ENCODE measurements around the gene PROC.

Gene PROC

DNA sequence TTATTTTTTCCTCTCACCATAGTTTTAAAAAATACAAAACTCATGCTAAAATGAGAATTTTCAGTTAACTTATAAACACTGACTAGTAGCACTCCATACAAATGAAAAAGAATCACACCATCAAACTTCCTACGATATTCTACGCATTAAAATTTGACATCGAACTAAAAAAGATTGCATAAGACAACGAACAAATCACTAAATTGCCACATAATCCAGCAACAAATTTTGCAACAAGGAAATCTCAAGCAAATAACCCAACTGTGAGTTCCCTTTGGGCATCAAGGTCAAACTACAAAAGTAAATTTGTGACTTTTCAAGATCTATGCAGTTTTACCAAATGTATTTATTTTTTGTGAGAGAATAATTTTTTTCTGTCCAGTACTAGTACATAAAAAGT, 32.0 kb upstream of the PROC start:
- Histone ChIP-seq H3K4me1 (ENCODE audit: control insufficient read depth, insufficient read depth, low read length) (peaks cover 24% of the 10 kb centered on the region), H3K27ac (ENCODE audit: extremely low read depth, low read depth, low read length) (no peak overlapping the region), H3K36me3 (ENCODE audit: control insufficient read depth in 2 of 2, insufficient read depth in 1 of 2, low read length in 2 of 2) (no peaks in the 10 kb centered on the region), H3K9me3 (ENCODE audit: control insufficient read depth, insufficient read depth, low read depth, low read length) (no peaks in the 10 kb centered on the region), H3K4me3 (ENCODE audit: low read depth, low read length) (peak overlapping the region; percentile 92)
- ChIA-PET POLR2A (interaction anchor here (0.9 kb wide), 1 partner anchor 92 kb away, joined by 4 read pairs; the partner anchor contains the start of gene ERCC3), CTCF (interaction anchor here (0.6 to 2.0 kb wide), 4 partner anchors 9 to 37 kb away, joined by 3 to 11 read pairs (median 4); no protein-coding TSS in a partner anchor)
- TF ChIP-seq, protein P1, sequence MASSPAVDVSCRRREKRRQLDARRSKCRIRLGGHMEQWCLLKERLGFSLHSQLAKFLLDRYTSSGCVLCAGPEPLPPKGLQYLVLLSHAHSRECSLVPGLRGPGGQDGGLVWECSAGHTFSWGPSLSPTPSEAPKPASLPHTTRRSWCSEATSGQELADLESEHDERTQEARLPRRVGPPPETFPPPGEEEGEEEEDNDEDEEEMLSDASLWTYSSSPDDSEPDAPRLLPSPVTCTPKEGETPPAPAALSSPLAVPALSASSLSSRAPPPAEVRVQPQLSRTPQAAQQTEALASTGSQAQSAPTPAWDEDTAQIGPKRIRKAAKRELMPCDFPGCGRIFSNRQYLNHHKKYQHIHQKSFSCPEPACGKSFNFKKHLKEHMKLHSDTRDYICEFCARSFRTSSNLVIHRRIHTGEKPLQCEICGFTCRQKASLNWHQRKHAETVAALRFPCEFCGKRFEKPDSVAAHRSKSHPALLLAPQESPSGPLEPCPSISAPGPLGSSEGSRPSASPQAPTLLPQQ (tag by site-specific recombination; IDR thresholded peaks at IDR 0.05): no peak
- TF ChIP-seq ZNF843 (tag by site-specific recombination; IDR thresholded peaks at IDR 0.05) (no peak), ZNF561 (tag by site-specific recombination; IDR thresholded peaks at IDR 0.05; ENCODE audit: borderline replicate concordance) (no peak), ZNF155 (tag by site-specific recombination; IDR thresholded peaks at IDR 0.05) (no peak), ZNF510 (tag by site-specific recombination; IDR thresholded peaks at IDR 0.05; ENCODE audit: insufficient replicate concordance) (no peak), ZNF184 (tag by site-specific recombination; IDR thresholded peaks at IDR 0.05) (no peak), MYNN (tag by site-specific recombination; IDR thresholded peaks at IDR 0.05; ENCODE audit: borderline replicate concordance) (no peak)
- TF ChIP-seq, protein P2, sequence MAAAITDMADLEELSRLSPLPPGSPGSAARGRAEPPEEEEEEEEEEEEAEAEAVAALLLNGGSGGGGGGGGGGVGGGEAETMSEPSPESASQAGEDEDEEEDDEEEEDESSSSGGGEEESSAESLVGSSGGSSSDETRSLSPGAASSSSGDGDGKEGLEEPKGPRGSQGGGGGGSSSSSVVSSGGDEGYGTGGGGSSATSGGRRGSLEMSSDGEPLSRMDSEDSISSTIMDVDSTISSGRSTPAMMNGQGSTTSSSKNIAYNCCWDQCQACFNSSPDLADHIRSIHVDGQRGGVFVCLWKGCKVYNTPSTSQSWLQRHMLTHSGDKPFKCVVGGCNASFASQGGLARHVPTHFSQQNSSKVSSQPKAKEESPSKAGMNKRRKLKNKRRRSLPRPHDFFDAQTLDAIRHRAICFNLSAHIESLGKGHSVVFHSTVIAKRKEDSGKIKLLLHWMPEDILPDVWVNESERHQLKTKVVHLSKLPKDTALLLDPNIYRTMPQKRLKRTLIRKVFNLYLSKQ (tag by site-specific recombination; IDR thresholded peaks at IDR 0.05; ENCODE audit: borderline replicate concordance): no peak

DNA sequence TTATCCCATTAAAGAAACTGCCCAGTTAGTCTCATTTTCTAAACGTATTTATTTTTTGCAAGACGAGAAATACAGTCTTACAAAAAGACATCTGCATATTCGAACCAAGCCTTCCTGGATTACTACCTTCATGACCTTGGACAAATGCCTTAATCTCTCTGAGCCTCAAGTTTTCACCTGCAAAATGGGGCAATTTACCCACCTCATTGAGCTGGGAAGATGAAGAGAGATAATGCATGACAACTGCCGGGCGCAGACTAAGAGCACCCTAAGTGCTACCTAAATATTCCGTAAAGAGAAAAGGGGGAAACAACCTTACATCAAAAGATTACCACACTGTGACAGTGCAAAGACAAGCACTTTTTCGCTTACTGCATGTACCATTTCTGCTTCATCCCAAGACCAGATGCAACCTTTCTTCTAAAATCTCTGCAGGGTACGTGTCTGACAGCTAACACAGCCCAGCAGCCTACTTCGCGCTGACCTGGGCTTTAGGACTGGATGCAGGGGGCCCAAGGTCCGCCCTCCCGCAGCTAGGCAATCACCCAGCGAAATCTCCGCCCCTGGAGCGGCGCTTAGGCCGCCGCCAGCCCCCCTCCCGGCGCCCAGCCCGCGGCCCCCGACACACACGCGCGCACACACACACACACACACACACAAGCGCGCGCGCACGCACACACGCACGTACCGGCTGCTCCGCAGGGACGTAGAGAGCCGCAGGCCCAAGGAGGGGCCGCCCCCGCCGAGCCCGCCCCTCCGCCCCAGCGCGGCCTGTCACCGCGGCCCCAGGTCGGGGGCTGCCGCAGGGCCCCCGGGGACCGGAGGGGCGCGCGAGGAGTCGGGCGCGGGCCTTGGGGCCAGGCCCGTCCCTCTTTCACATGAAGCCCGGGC, 31.2 kb upstream of the PROC start:
- H3K4me1 ChIP-seq (ENCODE audit: control insufficient read depth, insufficient read depth, low read length): peaks cover 19% of the 10 kb centered on the region
- H3K36me3 ChIP-seq (ENCODE audit: control insufficient read depth in 2 of 2, insufficient read depth in 1 of 2, low read length in 2 of 2): no peaks in the 10 kb centered on the region
- H3K4me3 ChIP-seq (ENCODE audit: low read depth, low read length): peak overlapping the region; percentile 92
- H3K27ac ChIP-seq (ENCODE audit: extremely low read depth, low read depth, low read length): peak overlapping the region; percentile 99
- POLR2A ChIA-PET: interaction anchor here (0.9 kb wide), 1 partner anchor 93 kb away, joined by 3 read pairs; the partner anchor contains the start of gene ERCC3
- H3K9me3 ChIP-seq (ENCODE audit: control insufficient read depth, insufficient read depth, low read depth, low read length): no peaks in the 10 kb centered on the region
- CTCF ChIA-PET: interaction anchor here (2.0 kb wide), 1 partner anchor 29 kb away, joined by 11 read pairs; no protein-coding TSS in a partner anchor
- TF ChIP-seq ZBTB48 (tag by site-specific recombination; IDR thresholded peaks at IDR 0.05) (0 out of 2 replicates have a peak, but pooled peaks have one; percentile 24), ZXDB (tag by site-specific recombination; IDR thresholded peaks at IDR 0.05) (peak; percentile 76), ZNF623 (tag by site-specific recombination; IDR thresholded peaks at IDR 0.05) (no peak), ZNF132 (tag by site-specific recombination; IDR thresholded peaks at IDR 0.05; ENCODE audit: borderline replicate concordance) (no peak), GLIS1 (tag by site-specific recombination; IDR thresholded peaks at IDR 0.05) (peak; percentile 86), KLF16 (tag by site-specific recombination; IDR thresholded peaks at IDR 0.05) (peak; percentile 32; the same call in 1 of the 2 replicates), BCL11A (tag by site-specific recombination; IDR thresholded peaks at IDR 0.05; ENCODE audit: low read depth) (no peak), ZNF350 (tag by site-specific recombination; IDR thresholded peaks at IDR 0.05) (no peak), ZNF530 (tag by site-specific recombination; IDR thresholded peaks at IDR 0.05; ENCODE audit: low read depth) (no peak), ZFHX2 (tag by site-specific recombination; conservative IDR thresholded peaks at IDR 0.05) (peak; percentile 61)
- TF ChIP-seq, protein P3, sequence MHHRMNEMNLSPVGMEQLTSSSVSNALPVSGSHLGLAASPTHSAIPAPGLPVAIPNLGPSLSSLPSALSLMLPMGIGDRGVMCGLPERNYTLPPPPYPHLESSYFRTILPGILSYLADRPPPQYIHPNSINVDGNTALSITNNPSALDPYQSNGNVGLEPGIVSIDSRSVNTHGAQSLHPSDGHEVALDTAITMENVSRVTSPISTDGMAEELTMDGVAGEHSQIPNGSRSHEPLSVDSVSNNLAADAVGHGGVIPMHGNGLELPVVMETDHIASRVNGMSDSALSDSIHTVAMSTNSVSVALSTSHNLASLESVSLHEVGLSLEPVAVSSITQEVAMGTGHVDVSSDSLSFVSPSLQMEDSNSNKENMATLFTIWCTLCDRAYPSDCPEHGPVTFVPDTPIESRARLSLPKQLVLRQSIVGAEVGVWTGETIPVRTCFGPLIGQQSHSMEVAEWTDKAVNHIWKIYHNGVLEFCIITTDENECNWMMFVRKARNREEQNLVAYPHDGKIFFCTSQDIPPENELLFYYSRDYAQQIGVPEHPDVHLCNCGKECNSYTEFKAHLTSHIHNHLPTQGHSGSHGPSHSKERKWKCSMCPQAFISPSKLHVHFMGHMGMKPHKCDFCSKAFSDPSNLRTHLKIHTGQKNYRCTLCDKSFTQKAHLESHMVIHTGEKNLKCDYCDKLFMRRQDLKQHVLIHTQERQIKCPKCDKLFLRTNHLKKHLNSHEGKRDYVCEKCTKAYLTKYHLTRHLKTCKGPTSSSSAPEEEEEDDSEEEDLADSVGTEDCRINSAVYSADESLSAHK (tag by site-specific recombination; IDR thresholded peaks at IDR 0.05): no peak
- TF ChIP-seq, protein P4, sequence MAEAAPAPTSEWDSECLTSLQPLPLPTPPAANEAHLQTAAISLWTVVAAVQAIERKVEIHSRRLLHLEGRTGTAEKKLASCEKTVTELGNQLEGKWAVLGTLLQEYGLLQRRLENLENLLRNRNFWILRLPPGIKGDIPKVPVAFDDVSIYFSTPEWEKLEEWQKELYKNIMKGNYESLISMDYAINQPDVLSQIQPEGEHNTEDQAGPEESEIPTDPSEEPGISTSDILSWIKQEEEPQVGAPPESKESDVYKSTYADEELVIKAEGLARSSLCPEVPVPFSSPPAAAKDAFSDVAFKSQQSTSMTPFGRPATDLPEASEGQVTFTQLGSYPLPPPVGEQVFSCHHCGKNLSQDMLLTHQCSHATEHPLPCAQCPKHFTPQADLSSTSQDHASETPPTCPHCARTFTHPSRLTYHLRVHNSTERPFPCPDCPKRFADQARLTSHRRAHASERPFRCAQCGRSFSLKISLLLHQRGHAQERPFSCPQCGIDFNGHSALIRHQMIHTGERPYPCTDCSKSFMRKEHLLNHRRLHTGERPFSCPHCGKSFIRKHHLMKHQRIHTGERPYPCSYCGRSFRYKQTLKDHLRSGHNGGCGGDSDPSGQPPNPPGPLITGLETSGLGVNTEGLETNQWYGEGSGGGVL (tag by site-specific recombination; IDR thresholded peaks at IDR 0.05): peak; percentile 71; the same call in 1 of the 2 replicates
- TF ChIP-seq, protein P5, sequence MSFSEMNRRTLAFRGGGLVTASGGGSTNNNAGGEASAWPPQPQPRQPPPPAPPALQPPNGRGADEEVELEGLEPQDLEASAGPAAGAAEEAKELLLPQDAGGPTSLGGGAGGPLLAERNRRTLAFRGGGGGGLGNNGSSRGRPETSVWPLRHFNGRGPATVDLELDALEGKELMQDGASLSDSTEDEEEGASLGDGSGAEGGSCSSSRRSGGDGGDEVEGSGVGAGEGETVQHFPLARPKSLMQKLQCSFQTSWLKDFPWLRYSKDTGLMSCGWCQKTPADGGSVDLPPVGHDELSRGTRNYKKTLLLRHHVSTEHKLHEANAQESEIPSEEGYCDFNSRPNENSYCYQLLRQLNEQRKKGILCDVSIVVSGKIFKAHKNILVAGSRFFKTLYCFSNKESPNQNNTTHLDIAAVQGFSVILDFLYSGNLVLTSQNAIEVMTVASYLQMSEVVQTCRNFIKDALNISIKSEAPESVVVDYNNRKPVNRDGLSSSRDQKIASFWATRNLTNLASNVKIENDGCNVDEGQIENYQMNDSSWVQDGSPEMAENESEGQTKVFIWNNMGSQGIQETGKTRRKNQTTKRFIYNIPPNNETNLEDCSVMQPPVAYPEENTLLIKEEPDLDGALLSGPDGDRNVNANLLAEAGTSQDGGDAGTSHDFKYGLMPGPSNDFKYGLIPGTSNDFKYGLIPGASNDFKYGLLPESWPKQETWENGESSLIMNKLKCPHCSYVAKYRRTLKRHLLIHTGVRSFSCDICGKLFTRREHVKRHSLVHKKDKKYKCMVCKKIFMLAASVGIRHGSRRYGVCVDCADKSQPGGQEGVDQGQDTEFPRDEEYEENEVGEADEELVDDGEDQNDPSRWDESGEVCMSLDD (tag by site-specific recombination; IDR thresholded peaks at IDR 0.05): 0 out of 2 replicates have a peak, but pooled peaks have one; percentile 18

All from HEK293 (cell line).